Measurements from ENCODE around the gene FOCAD. TPM values are rescaled to one million over a fixed set of nuclear protein-coding genes. Genes with fewer than 3 reads are reported as not detected.

Gene FOCAD
- total and polyA plus RNA-seq, 2 of the 8 experiments (the other 6 are each of a cell fraction or from before 2014, with no cell fraction given), result 22.0 to 38.4 TPM

DNA sequence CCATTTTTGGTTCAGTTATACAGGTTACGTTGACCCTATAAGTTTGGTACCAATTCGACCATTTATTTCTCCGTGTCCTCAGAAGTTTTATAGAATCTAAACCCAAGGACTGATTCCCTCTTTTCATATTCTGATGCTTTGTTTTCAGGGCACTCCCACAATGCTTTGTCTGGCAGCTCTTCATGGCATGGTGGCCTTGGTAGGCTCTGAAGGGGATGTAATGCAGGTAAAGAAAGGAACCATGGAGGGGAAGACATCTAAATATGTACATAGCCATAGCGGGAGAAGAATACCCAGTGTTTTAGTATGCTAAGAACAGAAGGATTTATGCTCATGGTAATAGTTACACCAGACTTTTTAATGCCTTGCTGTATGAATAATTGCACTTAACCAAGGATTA is 264.6 kb downstream of the FOCAD start:
- no peak overlapping the region for H2AK5ac ChIP-seq (ENCODE audit: low read depth, low read length)
- H3K18ac ChIP-seq (ENCODE audit: extremely low read depth, low read length), result no peak overlapping the region
- H4K8ac ChIP-seq (ENCODE audit: extremely low read depth, insufficient read depth, low read length), result no peak overlapping the region
- H3K9me3 ChIP-seq (ENCODE audit: insufficient read depth in 2 of 2, low read depth in 1 of 2, low read length in 1 of 2), result no peaks in the 10 kb centered on the region
- H4K91ac ChIP-seq (replicated peaks; ENCODE audit: insufficient read length, low read length), result no peak overlapping the region
- no peak overlapping the region for H2BK120ac ChIP-seq (replicated peaks; ENCODE audit: low read depth, low read length)
- no peaks in the 10 kb centered on the region for H3K79me1 ChIP-seq (ENCODE audit: low read depth, low read length)
- no peak overlapping the region for H3K14ac ChIP-seq (ENCODE audit: insufficient read length)
- ChIA-PET CTCF (ENCODE audit: partially characterized antibody) (no interaction called here), POLR2A (ENCODE audit: partially characterized antibody) (no interaction called here)
- H3K23ac ChIP-seq (ENCODE audit: insufficient read length), result no peak overlapping the region
- H3K9ac ChIP-seq (replicated peaks in 1 of 4; ENCODE audit: extremely low read depth in 1 of 4, low read depth in 3 of 4, low read length in 3 of 4), result no peak overlapping the region
- H3K23me2 ChIP-seq (ENCODE audit: low read depth, low read length), result no peaks in the 10 kb centered on the region
- H2AFZ ChIP-seq (ENCODE audit: low read length), result no peak overlapping the region
- H2BK20ac ChIP-seq (ENCODE audit: low read length), result no peak overlapping the region
- H3K36me3 ChIP-seq (ENCODE audit: control insufficient read depth in 2 of 4, insufficient read depth in 4 of 4, low read length in 3 of 4), result peaks cover 0 to 23% (median 5%) of the 10 kb centered on the region in 4 experiments; a peak in 4 of 8 replicates
- H4K20me1 ChIP-seq (replicated peaks in 1 of 2; ENCODE audit: control insufficient read depth in 1 of 2, insufficient read depth in 2 of 2, low read length in 2 of 2), result no peaks in the 10 kb centered on the region
- DNase-seq (ENCODE audit: low read depth in 1 of 2, low spot score in 2 of 2) (no peak), FAIRE-seq (peak; percentile 81)
- H2BK15ac ChIP-seq (ENCODE audit: low read length), result no peak overlapping the region
- H3K56ac ChIP-seq (replicated peaks; ENCODE audit: insufficient read length, low read depth, low read length), result no peak overlapping the region
- no peak overlapping the region for H2BK12ac ChIP-seq (ENCODE audit: low read depth, low read length)
- H3K4me3 ChIP-seq (ENCODE audit: extremely low read depth in 1 of 4, insufficient read depth in 2 of 4, low read depth in 3 of 4, low read length in 4 of 4), result 0 out of 8 replicates have a peak overlapping the region, but pooled peaks of 1 of the 4 experiments have one; percentile 23
- no peaks in the 10 kb centered on the region for H3K79me2 ChIP-seq (ENCODE audit: control insufficient read depth in 1 of 2, insufficient read depth in 2 of 2, low read length in 2 of 2)
- no peaks in the 10 kb centered on the region for H3K27me3 ChIP-seq (replicated peaks in 1 of 4; ENCODE audit: control insufficient read depth in 3 of 4, extremely low read depth in 1 of 4, insufficient read depth in 3 of 4, low read length in 3 of 4)
- no peak overlapping the region for H4K5ac ChIP-seq (ENCODE audit: insufficient read length, low read depth, low read length)
- no peak overlapping the region for H3K4ac ChIP-seq (replicated peaks; ENCODE audit: insufficient read length, low read depth, low read length)
- H3K4me2 ChIP-seq (ENCODE audit: insufficient read depth in 1 of 2, low read depth in 2 of 2, low read length in 2 of 2), result peak overlapping the region; percentile 12 to 54; a peak in 3 of 4 replicates
- H2BK5ac ChIP-seq (ENCODE audit: low read depth, low read length), result no peak overlapping the region
- H3K4me1 ChIP-seq (replicated peaks in 1 of 4; ENCODE audit: control insufficient read depth in 3 of 4, insufficient read depth in 4 of 4, low read length in 3 of 4), result peaks cover 0 to 2% (median 1%) of the 10 kb centered on the region in 4 experiments; a peak in 3 of 7 replicates
- 23% methylated on average over 4 of the region's 4 CpGs; no CpG with 5 or more reads in 1 of the 2 experiments for WGBS, 2 experiments (ENCODE audit: extremely low coverage in 1 of 2, insufficient coverage in 1 of 2, insufficient read length in 1 of 2, insufficient replicate concordance in 2 of 2, low coverage in 1 of 2, low lambda C conversion rate in 2 of 2, missing lambda C conversion rate in 1 of 2)
- H3K27ac ChIP-seq (ENCODE audit: low read depth, low read length), result no peak overlapping the region
- TF ChIP-seq HDAC2 (IDR thresholded peaks at IDR 0.05; ENCODE audit: borderline replicate concordance in 1 of 2, low read depth in 2 of 2, low read length in 2 of 2) (0 out of 4 replicates have a peak, but pooled peaks of 1 of the 2 experiments have one; percentile 73), BACH1 (IDR thresholded peaks at IDR 0.05; ENCODE audit: low read length) (no peak), CREB1 (IDR thresholded peaks at IDR 0.05) (no peak), CTBP2 (IDR thresholded peaks at IDR 0.05; ENCODE audit: borderline replicate concordance, insufficient read depth, insufficient read length, low read length) (no peak), TAF1 (IDR thresholded peaks at IDR 0.05; ENCODE audit: low read depth, low read length) (no peak), KDM1A (IDR thresholded peaks at IDR 0.05; ENCODE audit: borderline replicate concordance, low read length) (no peak), GABPA (IDR thresholded peaks at IDR 0.05; ENCODE audit: borderline replicate concordance, insufficient read depth, low read length) (no peak), RFX5 (IDR thresholded peaks at IDR 0.05; ENCODE audit: borderline replicate concordance, low read depth, low read length) (no peak)
- TF ChIP-seq, protein P1, sequence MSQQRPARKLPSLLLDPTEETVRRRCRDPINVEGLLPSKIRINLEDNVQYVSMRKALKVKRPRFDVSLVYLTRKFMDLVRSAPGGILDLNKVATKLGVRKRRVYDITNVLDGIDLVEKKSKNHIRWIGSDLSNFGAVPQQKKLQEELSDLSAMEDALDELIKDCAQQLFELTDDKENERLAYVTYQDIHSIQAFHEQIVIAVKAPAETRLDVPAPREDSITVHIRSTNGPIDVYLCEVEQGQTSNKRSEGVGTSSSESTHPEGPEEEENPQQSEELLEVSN (IDR thresholded peaks at IDR 0.05), result no peak
- TF ChIP-seq, protein P2, sequence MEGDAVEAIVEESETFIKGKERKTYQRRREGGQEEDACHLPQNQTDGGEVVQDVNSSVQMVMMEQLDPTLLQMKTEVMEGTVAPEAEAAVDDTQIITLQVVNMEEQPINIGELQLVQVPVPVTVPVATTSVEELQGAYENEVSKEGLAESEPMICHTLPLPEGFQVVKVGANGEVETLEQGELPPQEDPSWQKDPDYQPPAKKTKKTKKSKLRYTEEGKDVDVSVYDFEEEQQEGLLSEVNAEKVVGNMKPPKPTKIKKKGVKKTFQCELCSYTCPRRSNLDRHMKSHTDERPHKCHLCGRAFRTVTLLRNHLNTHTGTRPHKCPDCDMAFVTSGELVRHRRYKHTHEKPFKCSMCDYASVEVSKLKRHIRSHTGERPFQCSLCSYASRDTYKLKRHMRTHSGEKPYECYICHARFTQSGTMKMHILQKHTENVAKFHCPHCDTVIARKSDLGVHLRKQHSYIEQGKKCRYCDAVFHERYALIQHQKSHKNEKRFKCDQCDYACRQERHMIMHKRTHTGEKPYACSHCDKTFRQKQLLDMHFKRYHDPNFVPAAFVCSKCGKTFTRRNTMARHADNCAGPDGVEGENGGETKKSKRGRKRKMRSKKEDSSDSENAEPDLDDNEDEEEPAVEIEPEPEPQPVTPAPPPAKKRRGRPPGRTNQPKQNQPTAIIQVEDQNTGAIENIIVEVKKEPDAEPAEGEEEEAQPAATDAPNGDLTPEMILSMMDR (IDR thresholded peaks at IDR 0.05; ENCODE audit: control extremely low read depth in 1 of 3, insufficient read depth in 1 of 3, low read depth in 1 of 3, low read length in 3 of 3), result 0 out of 4 replicates have a peak, but pooled peaks of 1 of the 3 experiments have one; percentile 1

Data from H1 (cell line).